Measurements from ENCODE around the gene ITGA5. TPM values are rescaled to one million over a fixed set of nuclear protein-coding genes. Genes with fewer than 3 reads are reported as not detected.

ITGA5 gene
- total and polyA plus RNA-seq, 2 of the 13 experiments (the other 11 are each of a cell fraction or from before 2014, with no cell fraction given), result 0.20 to 0.40 TPM

DNA sequence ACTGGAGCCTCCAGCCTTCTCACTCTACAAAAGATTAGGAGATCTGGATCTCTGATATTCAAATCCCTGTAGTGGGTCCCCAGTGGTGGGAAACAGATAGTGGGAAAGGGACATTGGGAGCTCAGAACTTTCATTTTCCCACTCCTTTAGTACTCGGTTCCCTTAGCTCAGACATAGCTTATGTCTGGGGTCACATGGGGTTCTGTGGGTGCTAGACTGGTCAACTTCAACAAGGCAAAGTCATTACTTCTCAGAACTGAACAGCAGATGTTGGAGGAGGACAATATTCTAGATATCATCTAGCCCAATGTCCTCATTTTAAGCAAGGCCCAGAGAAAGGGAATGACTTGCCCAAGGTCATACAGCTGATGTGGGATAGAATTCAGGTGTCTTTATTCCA lies 19.5 kb upstream of the ITGA5 start:
- FAIRE-seq, result no peak
- TF ChIP-seq, protein P1, sequence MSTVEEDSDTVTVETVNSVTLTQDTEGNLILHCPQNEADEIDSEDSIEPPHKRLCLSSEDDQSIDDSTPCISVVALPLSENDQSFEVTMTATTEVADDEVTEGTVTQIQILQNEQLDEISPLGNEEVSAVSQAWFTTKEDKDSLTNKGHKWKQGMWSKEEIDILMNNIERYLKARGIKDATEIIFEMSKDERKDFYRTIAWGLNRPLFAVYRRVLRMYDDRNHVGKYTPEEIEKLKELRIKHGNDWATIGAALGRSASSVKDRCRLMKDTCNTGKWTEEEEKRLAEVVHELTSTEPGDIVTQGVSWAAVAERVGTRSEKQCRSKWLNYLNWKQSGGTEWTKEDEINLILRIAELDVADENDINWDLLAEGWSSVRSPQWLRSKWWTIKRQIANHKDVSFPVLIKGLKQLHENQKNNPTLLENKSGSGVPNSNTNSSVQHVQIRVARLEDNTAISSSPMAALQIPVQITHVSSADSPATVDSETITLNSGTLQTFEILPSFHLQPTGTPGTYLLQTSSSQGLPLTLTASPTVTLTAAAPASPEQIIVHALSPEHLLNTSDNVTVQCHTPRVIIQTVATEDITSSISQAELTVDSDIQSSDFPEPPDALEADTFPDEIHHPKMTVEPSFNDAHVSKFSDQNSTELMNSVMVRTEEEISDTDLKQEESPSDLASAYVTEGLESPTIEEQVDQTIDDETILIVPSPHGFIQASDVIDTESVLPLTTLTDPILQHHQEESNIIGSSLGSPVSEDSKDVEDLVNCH (CRISPR knock-in tag; IDR thresholded peaks at IDR 0.05), result no peak
- TF ChIP-seq MTF2 (CRISPR knock-in tag; IDR thresholded peaks at IDR 0.05; ENCODE audit: borderline replicate concordance), result no peak
- TF ChIP-seq, protein P2, sequence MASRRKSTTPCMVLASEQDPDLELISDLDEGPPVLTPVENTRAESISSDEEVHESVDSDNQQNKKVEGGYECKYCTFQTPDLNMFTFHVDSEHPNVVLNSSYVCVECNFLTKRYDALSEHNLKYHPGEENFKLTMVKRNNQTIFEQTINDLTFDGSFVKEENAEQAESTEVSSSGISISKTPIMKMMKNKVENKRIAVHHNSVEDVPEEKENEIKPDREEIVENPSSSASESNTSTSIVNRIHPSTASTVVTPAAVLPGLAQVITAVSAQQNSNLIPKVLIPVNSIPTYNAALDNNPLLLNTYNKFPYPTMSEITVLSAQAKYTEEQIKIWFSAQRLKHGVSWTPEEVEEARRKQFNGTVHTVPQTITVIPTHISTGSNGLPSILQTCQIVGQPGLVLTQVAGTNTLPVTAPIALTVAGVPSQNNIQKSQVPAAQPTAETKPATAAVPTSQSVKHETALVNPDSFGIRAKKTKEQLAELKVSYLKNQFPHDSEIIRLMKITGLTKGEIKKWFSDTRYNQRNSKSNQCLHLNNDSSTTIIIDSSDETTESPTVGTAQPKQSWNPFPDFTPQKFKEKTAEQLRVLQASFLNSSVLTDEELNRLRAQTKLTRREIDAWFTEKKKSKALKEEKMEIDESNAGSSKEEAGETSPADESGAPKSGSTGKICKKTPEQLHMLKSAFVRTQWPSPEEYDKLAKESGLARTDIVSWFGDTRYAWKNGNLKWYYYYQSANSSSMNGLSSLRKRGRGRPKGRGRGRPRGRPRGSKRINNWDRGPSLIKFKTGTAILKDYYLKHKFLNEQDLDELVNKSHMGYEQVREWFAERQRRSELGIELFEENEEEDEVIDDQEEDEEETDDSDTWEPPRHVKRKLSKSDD (CRISPR knock-in tag; IDR thresholded peaks at IDR 0.05; ENCODE audit: low read depth), result no peak
- Histone ChIP-seq H3K4me2 (ENCODE audit: low read depth, low read length) (no peak overlapping the region), H3K27ac (ENCODE audit: extremely low read length, insufficient read depth, low read length) (no peak overlapping the region), H4K20me1 (ENCODE audit: insufficient read depth, low read length) (no peaks in the 10 kb centered on the region; the same call in 1 of the 2 replicates), H3K36me3 (replicated peaks in 1 of 2; ENCODE audit: control insufficient read depth in 1 of 2, insufficient read depth in 2 of 2, low read length in 2 of 2) (no peaks in the 10 kb centered on the region), H3K9ac (ENCODE audit: insufficient read depth, low read depth, low read length) (no peak overlapping the region), H3K27me3 (ENCODE audit: control insufficient read depth in 1 of 2, insufficient read depth in 2 of 2, low read length in 2 of 2) (no peaks in the 10 kb centered on the region), H2AFZ (ENCODE audit: low read length) (no peak overlapping the region), H3K9me3 (ENCODE audit: low read length) (no peaks in the 10 kb centered on the region), H3K4me1 (ENCODE audit: insufficient read depth, low read length) (peaks cover 3% of the 10 kb centered on the region; the same call in 1 of the 2 replicates), H3K79me2 (ENCODE audit: insufficient read depth, low read length) (no peaks in the 10 kb centered on the region), H3K4me3 (replicated peaks in 1 of 3; ENCODE audit: insufficient read depth in 1 of 3, low read depth in 2 of 3, low read length in 3 of 3) (no peak overlapping the region)
- ATAC-seq, result no peak
- ChIA-PET POLR2A (no interaction called here), CTCF (ENCODE audit: low intra/inter-chr PET ratio, low total read pairs) (interaction anchor here (1.3 to 1.8 kb wide), 2 partner anchors 36 to 39 kb away, joined by 3 to 18 read pairs; no protein-coding TSS in a partner anchor)
- WGBS (ENCODE audit: low lambda C conversion rate), result 0% methylated on average over 1 of the region's 1 CpG
- no TSS peak for BruUV-seq (replicated peaks)
- intact Hi-C loops (cut with micrococcal nuclease; ENCODE audit: unreplicated experiment), result no loop called here
- DNase-seq (ENCODE audit: low spot score), result no peak
- in situ Hi-C loops (cut with HindIII; ENCODE audit: extremely low pct_ligation_motif_present, low pct_unique_long_range_greater_than_20kb), result loop anchor here (5.0 kb wide), 1 partner anchor 36 kb away; no protein-coding TSS in a partner anchor
